Nephron progenitor cell (in vitro differentiated cells): Measurements from ENCODE around the gene LARP4B.

Experiments
- DNase-seq: peaks from one replicate; pipeline ENCODE4 v3.0.0; 2021
- H3K27ac Mint-ChIP-seq: 2 replicates; pipeline ENCODE4 v1.8.0; 2021; ENCODE audit warnings: mild to moderate bottlenecking, moderate library complexity, mixed read lengths
- H3K27me3 Mint-ChIP-seq: 2 replicates; pipeline ENCODE4 v1.8.0; 2021; ENCODE audit warnings: mild to moderate bottlenecking, low read depth, mixed read lengths; ENCODE audit not compliant: poor library complexity
- H3K36me3 Mint-ChIP-seq: 2 replicates; pipeline ENCODE4 v1.8.0; 2021; ENCODE audit warnings: low read depth, mixed read lengths
- H3K4me1 Mint-ChIP-seq: 2 replicates; pipeline ENCODE4 v1.8.0; 2021; ENCODE audit warnings: mixed read lengths
- H3K4me3 Mint-ChIP-seq: 2 replicates; pipeline ENCODE4 v1.8.0; 2021; ENCODE audit warnings: mild to moderate bottlenecking, moderate library complexity, mixed read lengths
- H3K9me3 Mint-ChIP-seq: 2 replicates; pipeline ENCODE4 v1.8.0; 2021; ENCODE audit warnings: mild to moderate bottlenecking, moderate library complexity, mixed read lengths
- TF ChIP-seq, protein P1 (sequence below): fragments of 200-600 bp; sonication (generic); IDR thresholded peaks from 2 replicates; pipeline ENCODE4 v1.5.0; 2021; ENCODE audit warnings: antibody characterized with exemption

The LARP4B gene

DNA sequence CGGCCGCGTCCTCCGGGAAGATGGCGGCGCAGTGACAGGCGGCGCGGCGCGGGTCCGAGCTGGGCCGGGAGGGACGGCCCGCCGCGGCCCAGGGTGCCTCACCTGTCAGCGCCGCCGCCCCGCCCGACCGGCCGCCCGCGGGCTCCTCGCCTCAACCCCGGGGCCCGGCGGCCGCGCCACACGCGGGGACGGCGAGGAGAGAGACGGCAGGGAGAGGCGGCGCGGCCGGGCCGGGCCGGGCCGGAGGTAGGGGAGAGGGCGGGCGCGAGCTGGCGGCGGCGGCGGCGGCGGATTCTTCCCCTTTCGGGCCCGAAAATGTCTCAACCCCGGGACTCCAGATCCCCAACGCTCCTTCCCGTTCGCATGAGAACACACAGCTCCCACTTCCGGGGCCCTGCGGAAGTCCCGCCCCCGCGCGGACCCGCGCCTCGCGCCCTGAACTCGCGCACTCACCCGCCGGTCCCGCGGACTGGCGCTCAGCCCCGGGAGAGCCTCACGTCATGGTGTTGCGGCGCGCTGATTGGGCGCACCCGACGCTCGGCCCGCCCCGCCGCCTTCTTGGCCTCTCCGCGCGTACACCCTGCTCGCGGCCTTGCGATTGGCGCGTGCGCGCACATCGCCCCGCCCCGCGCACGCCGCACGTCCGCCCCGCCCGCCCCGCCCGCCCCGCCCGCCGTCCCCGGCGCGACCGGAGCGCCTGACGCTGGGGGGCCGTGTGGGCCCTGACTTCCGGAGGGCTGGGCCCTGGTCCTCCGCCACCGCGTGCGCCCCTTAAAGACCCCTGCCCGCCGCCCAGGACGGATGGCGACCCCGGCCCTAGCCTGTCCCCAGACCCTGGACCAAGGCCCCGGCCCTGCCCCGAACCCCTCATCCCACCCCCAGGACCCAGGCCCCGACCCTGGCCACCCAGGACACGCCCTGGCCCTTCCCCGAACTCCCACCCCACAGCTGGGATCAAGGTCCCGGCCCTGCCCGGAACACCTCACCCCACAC, at the start of gene LARP4B:
LARP4B (minus strand) TSS at position 380 of the 993 bp plus-strand sequence. CDS start 45,984 bp downstream, outside the sequence.
- Mint-ChIP-seq H3K4me1 (peaks cover 44% of the 10 kb centered on the region), H3K27ac (peak within 1 kb of the TSS; percentile 95), H3K4me3 (peak within 1 kb of the TSS; percentile 94), H3K27me3 (peaks cover 3% of the 10 kb centered on the region), H3K36me3 (peaks cover under 1% of the 10 kb centered on the region), H3K9me3 (no peaks in the 10 kb centered on the region)
- DNase-seq = peak; percentile 95
- TF ChIP-seq, protein P1, sequence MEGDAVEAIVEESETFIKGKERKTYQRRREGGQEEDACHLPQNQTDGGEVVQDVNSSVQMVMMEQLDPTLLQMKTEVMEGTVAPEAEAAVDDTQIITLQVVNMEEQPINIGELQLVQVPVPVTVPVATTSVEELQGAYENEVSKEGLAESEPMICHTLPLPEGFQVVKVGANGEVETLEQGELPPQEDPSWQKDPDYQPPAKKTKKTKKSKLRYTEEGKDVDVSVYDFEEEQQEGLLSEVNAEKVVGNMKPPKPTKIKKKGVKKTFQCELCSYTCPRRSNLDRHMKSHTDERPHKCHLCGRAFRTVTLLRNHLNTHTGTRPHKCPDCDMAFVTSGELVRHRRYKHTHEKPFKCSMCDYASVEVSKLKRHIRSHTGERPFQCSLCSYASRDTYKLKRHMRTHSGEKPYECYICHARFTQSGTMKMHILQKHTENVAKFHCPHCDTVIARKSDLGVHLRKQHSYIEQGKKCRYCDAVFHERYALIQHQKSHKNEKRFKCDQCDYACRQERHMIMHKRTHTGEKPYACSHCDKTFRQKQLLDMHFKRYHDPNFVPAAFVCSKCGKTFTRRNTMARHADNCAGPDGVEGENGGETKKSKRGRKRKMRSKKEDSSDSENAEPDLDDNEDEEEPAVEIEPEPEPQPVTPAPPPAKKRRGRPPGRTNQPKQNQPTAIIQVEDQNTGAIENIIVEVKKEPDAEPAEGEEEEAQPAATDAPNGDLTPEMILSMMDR = no peak

DNA sequence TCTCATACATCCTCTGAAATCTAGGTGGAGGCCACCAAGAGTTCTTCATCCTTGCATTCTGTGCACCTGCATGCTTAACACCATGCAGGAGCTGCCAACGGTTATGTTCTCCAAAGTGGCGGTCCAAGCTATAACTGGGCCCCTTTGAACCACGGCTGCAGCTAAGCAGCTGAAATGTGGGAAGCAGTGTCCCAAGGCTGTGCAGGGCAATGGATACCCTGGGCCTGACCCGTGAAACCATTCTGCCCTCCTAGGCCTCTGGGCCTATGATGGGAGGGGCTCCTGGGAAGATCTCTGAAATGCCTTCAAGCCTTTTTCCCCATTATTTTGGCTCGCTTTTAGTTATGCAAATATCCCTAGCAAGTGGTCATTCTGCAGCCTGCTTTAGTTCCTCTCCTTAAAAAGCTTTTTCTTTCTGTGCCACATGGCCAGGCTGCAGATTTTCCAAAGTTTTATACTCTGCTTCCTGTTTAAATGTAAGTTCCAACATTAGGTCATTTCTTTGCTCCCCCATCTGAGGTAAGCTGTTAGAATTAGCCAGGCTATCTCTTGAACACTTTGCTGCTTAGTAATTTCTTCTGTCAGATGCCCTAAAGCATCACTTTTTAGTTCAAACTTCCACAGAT, 49.1 kb upstream of the LARP4B start:
- Mint-ChIP-seq H3K27me3 (peaks cover 7% of the 10 kb centered on the region), H3K4me1 (no peaks in the 10 kb centered on the region), H3K36me3 (peaks cover 38% of the 10 kb centered on the region), H3K9me3 (peaks cover 59% of the 10 kb centered on the region), H3K27ac (no peak overlapping the region), H3K4me3 (no peak overlapping the region)
- no peak for DNase-seq
- TF ChIP-seq, protein P1 = no peak

DNA sequence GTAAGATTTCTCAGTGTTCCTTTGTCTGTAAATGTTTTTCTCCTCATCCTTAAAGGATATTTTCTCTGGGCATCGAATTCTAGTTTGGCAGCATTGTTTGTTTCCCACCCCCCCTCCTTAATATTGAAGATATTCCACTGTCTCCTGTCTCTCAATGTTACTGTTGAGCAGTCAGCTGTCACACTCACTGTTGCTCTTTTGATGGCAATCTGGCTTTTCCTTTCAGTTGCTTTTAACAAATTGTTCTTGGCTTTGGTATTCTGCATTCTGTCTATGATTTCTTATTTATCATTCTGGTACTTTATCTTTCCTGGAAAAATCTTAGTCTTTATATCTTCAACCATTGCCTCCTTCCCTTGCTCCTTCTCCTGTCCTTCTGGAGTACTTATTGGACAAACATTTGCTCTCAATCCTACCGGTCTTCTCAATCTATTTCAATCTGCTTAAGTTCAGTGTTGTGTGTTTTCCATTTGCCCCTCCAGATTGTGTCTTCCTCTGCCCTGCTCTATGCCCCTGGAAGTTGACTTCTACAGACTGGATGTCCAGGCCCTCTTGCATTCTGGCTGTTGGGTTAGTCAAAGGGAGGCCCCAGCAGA, 47.4 kb upstream of the LARP4B start:
- TF ChIP-seq, protein P1 = no peak
- no peaks in the 10 kb centered on the region for H3K4me1 Mint-ChIP-seq
- peaks cover 38% of the 10 kb centered on the region for H3K36me3 Mint-ChIP-seq
- H3K4me3 Mint-ChIP-seq = no peak overlapping the region
- peaks cover 7% of the 10 kb centered on the region for H3K27me3 Mint-ChIP-seq
- H3K27ac Mint-ChIP-seq = no peak overlapping the region
- DNase-seq = no peak
- H3K9me3 Mint-ChIP-seq = peaks cover 63% of the 10 kb centered on the region

DNA sequence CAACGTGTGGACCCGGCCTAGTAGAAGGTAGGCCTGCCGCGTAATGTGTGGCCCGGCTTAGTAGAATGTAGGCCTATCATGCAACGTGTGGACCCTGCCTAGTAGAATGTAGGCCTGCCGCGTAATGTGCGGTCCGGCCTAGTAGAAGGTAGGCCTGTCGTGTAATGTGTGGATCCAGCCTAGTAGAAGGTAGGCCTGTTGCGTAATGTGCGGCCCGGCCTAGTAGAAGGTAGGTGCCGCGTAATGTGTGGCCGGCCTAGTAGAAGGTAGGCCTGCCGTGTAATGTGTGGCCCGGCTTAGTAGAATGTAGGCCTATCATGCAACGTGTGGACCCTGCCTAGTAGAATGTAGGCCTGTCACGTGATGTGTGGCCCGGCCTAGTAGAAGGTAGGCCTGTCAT, 44.8 kb upstream of the LARP4B start:
- Mint-ChIP-seq H3K27ac (no peak overlapping the region), H3K27me3 (peaks cover 27% of the 10 kb centered on the region), H3K4me1 (peaks cover 10% of the 10 kb centered on the region), H3K36me3 (peaks cover 41% of the 10 kb centered on the region), H3K4me3 (no peak overlapping the region), H3K9me3 (peaks cover 65% of the 10 kb centered on the region)
- DNase-seq = no peak
- TF ChIP-seq, protein P1 = no peak

DNA sequence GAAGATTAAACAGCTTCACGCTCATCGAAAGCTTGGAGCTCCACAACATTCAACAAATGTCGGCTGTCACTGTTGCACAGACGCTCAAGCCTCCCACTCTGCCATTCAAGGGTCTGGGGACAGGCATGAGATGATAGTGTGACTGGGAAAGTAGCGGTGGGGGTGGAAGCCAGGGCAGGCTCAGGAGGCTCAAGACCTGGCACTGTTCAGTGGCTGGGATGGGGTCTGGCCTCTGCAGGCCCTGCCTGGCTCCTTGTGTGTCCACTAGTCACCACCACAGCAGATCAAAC, 43.2 kb upstream of the LARP4B start:
- peaks cover 26% of the 10 kb centered on the region for H3K4me1 Mint-ChIP-seq

More for the DNA sequence above, 43.2 kb upstream of the LARP4B start:
- TF ChIP-seq, protein P1 = no peak
- Mint-ChIP-seq H3K36me3 (peaks cover 33% of the 10 kb centered on the region), H3K27ac (no peak overlapping the region), H3K27me3 (peaks cover 30% of the 10 kb centered on the region), H3K9me3 (peaks cover 49% of the 10 kb centered on the region), H3K4me3 (no peak overlapping the region)
- no peak for DNase-seq
